Neural cell (in vitro differentiated cells): ENCODE measurements around the gene LYZ. TPM values are rescaled to one million over a fixed set of nuclear protein-coding genes. Genes with fewer than 3 reads are reported as not detected.

Experiments
- H2AFZ ChIP-seq: fragments of 200-600, 300-800 bp; sonication (generic), shearing (Covaris generic); 2 replicates; pipeline ENCODE4 v1.6.0; 2014; ENCODE audit warnings: low read depth, mild to moderate bottlenecking, antibody characterized with exemption, low read length, moderate library complexity
- H3F3A ChIP-seq: fragments of 200-600 bp; shearing (Covaris generic); 2 replicates; pipeline ENCODE4 v1.6.1; 2016; ENCODE audit warnings: mild to moderate bottlenecking, moderate library complexity, mixed read lengths, antibody characterized with exemption, low read length; ENCODE audit not compliant: insufficient read depth, poor library complexity, severe bottlenecking
- H3K27ac ChIP-seq: fragments of 200-600, 300-800 bp; sonication (generic), shearing (Covaris generic); 2 replicates; pipeline ENCODE4 v1.5.1; 2014; ENCODE audit warnings: mild to moderate bottlenecking, low read length, moderate library complexity
- H3K27me3 ChIP-seq: fragments of 300-800, 200-600 bp; sonication (generic), shearing (Covaris generic); 2 replicates; pipeline ENCODE4 v1.6.0; 2014; ENCODE audit warnings: mild to moderate bottlenecking, low read depth, low read length, moderate library complexity; ENCODE audit not compliant: insufficient read depth
- H3K36me3 ChIP-seq: fragments of 300-800, 200-600 bp; sonication (generic), shearing (Covaris generic); 2 replicates; pipeline ENCODE4 v1.5.1; 2014; ENCODE audit warnings: mild to moderate bottlenecking, antibody characterized with exemption, low read length, moderate library complexity; ENCODE audit not compliant: insufficient read depth
- H3K4me2 ChIP-seq: fragments of 300-800, 200-600 bp; sonication (generic), shearing (Covaris generic); 2 replicates; pipeline ENCODE4 v1.6.0; 2014; ENCODE audit warnings: mild to moderate bottlenecking, low read length
- H3K4me3 ChIP-seq: fragments of 300-800, 200-600 bp; sonication (generic), shearing (Covaris generic); 2 replicates; pipeline ENCODE4 v1.5.1; 2014; ENCODE audit warnings: mild to moderate bottlenecking, low read length, moderate library complexity
- H3K79me2 ChIP-seq: fragments of 200-600 bp; shearing (Covaris generic); replicated peaks from 2 replicates; pipeline ENCODE4 v1.6.0; 2014; ENCODE audit warnings: mild to moderate bottlenecking, low read length, moderate library complexity; ENCODE audit not compliant: insufficient read depth
- H3K9ac ChIP-seq: fragments of 300-800, 200-600 bp; sonication (generic), shearing (Covaris generic); 2 replicates; pipeline ENCODE4 v1.6.1; 2016; ENCODE audit warnings: mild to moderate bottlenecking, low read length, mixed read lengths
- H3K9me2 ChIP-seq: fragments of 200-600 bp; shearing (Covaris generic); 2 replicates; pipeline ENCODE4 v1.6.1; 2016; ENCODE audit warnings: mild to moderate bottlenecking, low read length, mixed read lengths; ENCODE audit not compliant: insufficient read depth
- H3K9me3 ChIP-seq: fragments of 200-600, 300-800 bp; sonication (generic), shearing (Covaris generic); 2 replicates; pipeline ENCODE4 v1.6.1; 2016; ENCODE audit warnings: mild to moderate bottlenecking, mixed run types, low read length, moderate library complexity, mixed read lengths
- H4K20me1 ChIP-seq: fragments of 200-600 bp; shearing (Covaris generic); 2 replicates; pipeline ENCODE4 v1.6.1; 2016; ENCODE audit warnings: mild to moderate bottlenecking, mixed run types; ENCODE audit not compliant: insufficient read depth
- CTCF ChIP-seq: fragments of 450-650 bp; IDR thresholded peaks from 2 replicates; pipeline ENCODE4 v1.5.1; 2014; ENCODE audit warnings: antibody characterized with exemption, mild to moderate bottlenecking, moderate library complexity; ENCODE audit not compliant: poor library complexity, severe bottlenecking
- EP300 ChIP-seq: fragments of 450-650 bp; conservative IDR thresholded peaks from 2 replicates; pipeline ENCODE4 v1.6.1; 2014; ENCODE audit warnings: antibody characterized with exemption, mild to moderate bottlenecking, moderate library complexity; ENCODE audit not compliant: poor library complexity, severe bottlenecking
- MXI1 ChIP-seq: fragments of 450-650 bp; conservative IDR thresholded peaks from 2 replicates; pipeline ENCODE4 v1.6.1; 2014; ENCODE audit warnings: antibody characterized with exemption, mild to moderate bottlenecking; ENCODE audit not compliant: poor library complexity, severe bottlenecking
- POLR2AphosphoS5 ChIP-seq: IDR thresholded peaks from 2 replicates; pipeline ENCODE4 v1.6.1; 2012
- RAD21 ChIP-seq: fragments of 450-650 bp; conservative IDR thresholded peaks from 2 replicates; pipeline ENCODE4 v1.6.1; 2014; ENCODE audit warnings: antibody characterized with exemption, mild to moderate bottlenecking, moderate library complexity
- REST ChIP-seq: IDR thresholded peaks from 2 replicates; pipeline ENCODE4 v1.6.1; 2012; ENCODE audit warnings: borderline replicate concordance
- SMC3 ChIP-seq: fragments of 450-650 bp; conservative IDR thresholded peaks from 2 replicates; pipeline ENCODE4 v1.6.1; 2014; ENCODE audit warnings: antibody characterized with exemption, mild to moderate bottlenecking, moderate library complexity; ENCODE audit not compliant: poor library complexity
- TAF1 ChIP-seq: IDR thresholded peaks from 2 replicates; pipeline ENCODE4 v1.6.1; 2012; ENCODE audit warnings: low read depth
- polyA plus RNA-seq: library from polyadenylated mRNA; depleted of rRNA; stranded (reverse); fragments of >200 nt; gene quantifications from 2 replicates; pipeline ENCODE4 v1.2.3, GENCODE V29; 2014

Gene LYZ
- polyA plus RNA-seq, 1 donor from 2014 or later: 0.20 TPM

DNA sequence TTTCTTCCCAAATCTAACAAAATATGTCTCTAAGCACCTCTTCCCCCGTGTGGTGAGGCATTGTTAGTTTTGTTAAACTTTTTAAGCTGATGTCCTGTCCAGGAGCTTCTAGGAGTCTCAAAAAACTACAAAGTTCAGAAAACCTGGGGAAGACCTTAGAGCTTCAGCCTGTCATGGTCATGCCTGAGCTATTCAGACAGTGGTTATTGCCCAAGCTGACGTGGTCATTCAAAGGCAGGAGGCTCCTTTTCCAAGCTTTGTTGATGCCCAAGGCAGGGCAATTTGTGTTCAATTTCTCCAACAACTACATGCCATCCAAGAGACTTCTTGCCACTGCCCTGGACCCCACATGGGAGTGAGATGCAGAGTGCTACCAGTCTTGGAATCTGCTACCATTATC, 5.8 kb upstream of the LYZ start:
- Histone ChIP-seq H3K4me3 (no peak overlapping the region), H3F3A (no peaks in the 10 kb centered on the region), H3K27ac (no peak overlapping the region), H3K79me2 (no peaks in the 10 kb centered on the region), H3K9me2 (no peaks in the 10 kb centered on the region), H3K9ac (no peak overlapping the region), H3K4me2 (no peak overlapping the region), H3K9me3 (no peaks in the 10 kb centered on the region), H4K20me1 (no peaks in the 10 kb centered on the region), H3K36me3 (no peaks in the 10 kb centered on the region), H3K27me3 (no peaks in the 10 kb centered on the region), H2AFZ (no peak overlapping the region)
- no peak for TF ChIP-seq POLR2AphosphoS5
- TF ChIP-seq TAF1: no peak
- no peak for TF ChIP-seq CTCF

DNA sequence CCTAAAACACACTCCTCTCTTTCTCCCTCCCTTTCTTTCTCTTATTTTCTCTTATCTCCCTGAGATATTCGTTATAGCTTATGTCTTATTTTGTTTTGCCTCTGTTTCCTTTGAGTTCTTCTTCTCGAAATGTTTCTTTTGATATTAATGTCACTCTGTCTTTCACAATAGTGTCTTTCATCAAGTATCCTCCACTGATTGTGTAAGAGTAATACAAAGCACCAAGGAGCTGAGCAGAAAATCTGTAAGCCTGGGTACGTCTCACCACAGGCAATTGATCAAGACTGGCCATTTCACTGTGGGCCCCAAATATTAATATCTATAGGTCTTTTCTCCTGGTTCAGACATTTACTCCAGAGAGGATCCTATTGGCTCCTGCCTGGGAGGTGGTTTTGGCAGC, 4.8 kb upstream of the LYZ start:
- H3F3A ChIP-seq: no peaks in the 10 kb centered on the region
- H3K9ac ChIP-seq: no peak overlapping the region
- H3K79me2 ChIP-seq: no peaks in the 10 kb centered on the region
- H3K36me3 ChIP-seq: no peaks in the 10 kb centered on the region
- no peak overlapping the region for H3K4me3 ChIP-seq
- no peak overlapping the region for H3K27ac ChIP-seq
- H2AFZ ChIP-seq: no peak overlapping the region
- no peak overlapping the region for H3K4me2 ChIP-seq
- H3K27me3 ChIP-seq: no peaks in the 10 kb centered on the region
- no peaks in the 10 kb centered on the region for H4K20me1 ChIP-seq
- H3K9me2 ChIP-seq: no peaks in the 10 kb centered on the region
- no peaks in the 10 kb centered on the region for H3K9me3 ChIP-seq
- TF ChIP-seq MXI1: no peak
- TF ChIP-seq CTCF: no peak
- no peak for TF ChIP-seq TAF1
- no peak for TF ChIP-seq REST
- no peak for TF ChIP-seq RAD21
- no peak for TF ChIP-seq POLR2AphosphoS5
- no peak for TF ChIP-seq EP300
- no peak for TF ChIP-seq SMC3
